Neural crest cell (in vitro differentiated cells): ENCODE data around the gene SEL1L2. TPM values are rescaled to one million over a fixed set of nuclear protein-coding genes. Genes with fewer than 3 reads are reported as not detected.

Experiments
- DNase-seq: peaks from one replicate; pipeline ENCODE4 v3.0.0; 2021; ENCODE audit warnings: low read depth, mixed read lengths, low spot score
- H3K27ac Mint-ChIP-seq: one replicate; pipeline ENCODE4 v1.8.0; 2021; ENCODE audit warnings: mild to moderate bottlenecking, mixed read lengths; ENCODE audit not compliant: unreplicated experiment
- H3K27me3 Mint-ChIP-seq: 2 replicates; pipeline ENCODE4 v1.8.0; 2021; ENCODE audit warnings: low read depth, mild to moderate bottlenecking, mixed read lengths
- H3K36me3 Mint-ChIP-seq: 2 replicates; pipeline ENCODE4 v1.8.0; 2021; ENCODE audit warnings: low read depth, mild to moderate bottlenecking, mixed read lengths
- H3K4me1 Mint-ChIP-seq: 2 replicates; pipeline ENCODE4 v1.8.0; 2021; ENCODE audit warnings: mixed read lengths
- H3K4me3 Mint-ChIP-seq: one replicate; pipeline ENCODE4 v1.8.0; 2021; ENCODE audit warnings: mild to moderate bottlenecking, mixed read lengths
- H3K9me3 Mint-ChIP-seq: 2 replicates; pipeline ENCODE4 v1.8.0; 2021; ENCODE audit warnings: mixed read lengths
- CTCF ChIP-seq: fragments of 200-600 bp; sonication (generic); conservative IDR thresholded peaks from 2 replicates; pipeline ENCODE4 v1.5.0; 2021; ENCODE audit warnings: antibody characterized with exemption, mild to moderate bottlenecking
- total RNA-seq: library from RNA; stranded (reverse); gene quantifications from 2 replicates; pipeline ENCODE4 v1.2.1, GENCODE V29; 2021

Gene SEL1L2
- total RNA-seq, 1 donor from 2014 or later, result not detected

- Mint-ChIP-seq H3K27me3 (no peaks in the 10 kb centered on the region), H3K9me3 (no peaks in the 10 kb centered on the region), H3K36me3 (no peaks in the 10 kb centered on the region), H3K27ac (no peak overlapping the region), H3K4me3 (no peak overlapping the region), H3K4me1 (no peaks in the 10 kb centered on the region)
- no peak for TF ChIP-seq CTCF
- no peak for DNase-seq
Observed at GRCh38 chr20:13928901-13929300, 61.5 kb downstream of the SEL1L2 start.

DNA sequence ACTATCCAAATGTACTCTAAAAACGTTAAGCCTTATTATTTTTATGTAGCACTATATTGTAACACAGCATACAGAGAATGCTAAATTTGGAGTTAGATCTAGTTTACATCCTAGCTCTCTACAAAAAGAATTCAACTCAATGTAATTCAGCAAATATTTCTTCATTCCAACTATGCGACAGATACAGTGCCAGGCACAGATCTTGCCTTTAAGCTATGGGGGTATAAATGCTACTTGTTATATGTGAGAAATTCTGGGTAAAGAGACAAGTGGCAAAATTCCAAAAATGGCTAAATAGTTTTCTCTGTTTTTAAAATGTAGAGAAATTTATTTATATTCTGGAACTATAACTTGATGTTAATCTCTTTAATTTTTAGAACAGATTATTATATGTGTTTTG, 63.2 kb downstream of the SEL1L2 start:
- no peak for DNase-seq
- Mint-ChIP-seq H3K27me3 (no peaks in the 10 kb centered on the region), H3K9me3 (no peaks in the 10 kb centered on the region)

DNA sequence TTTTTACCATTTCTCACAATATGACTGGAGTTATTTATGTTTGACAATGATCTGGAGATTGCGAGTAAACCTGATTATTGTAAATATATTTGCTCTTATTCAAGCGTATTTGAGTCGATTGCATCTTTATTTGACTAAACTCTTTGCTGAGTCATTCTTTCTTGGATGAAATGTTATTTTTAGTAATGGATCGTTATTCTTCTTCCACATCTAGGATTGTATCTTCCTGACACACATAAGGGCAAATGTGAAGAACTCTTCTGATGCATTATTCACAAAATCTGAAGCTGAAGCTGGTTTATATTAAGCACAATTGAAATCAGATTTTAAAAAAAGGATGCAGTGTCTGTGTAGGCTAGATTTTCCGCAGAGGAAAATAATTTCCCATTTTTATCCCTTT, 68.2 kb downstream of the SEL1L2 start:
- Mint-ChIP-seq H3K27ac (no peak overlapping the region), H3K4me1 (no peaks in the 10 kb centered on the region), H3K4me3 (no peak overlapping the region), H3K27me3 (no peaks in the 10 kb centered on the region), H3K9me3 (no peaks in the 10 kb centered on the region), H3K36me3 (no peaks in the 10 kb centered on the region)
- DNase-seq, result no peak
- no peak for TF ChIP-seq CTCF

More for the DNA sequence above, 63.2 kb downstream of the SEL1L2 start:
- no peak for TF ChIP-seq CTCF
- Mint-ChIP-seq H3K4me1 (no peaks in the 10 kb centered on the region), H3K36me3 (no peaks in the 10 kb centered on the region), H3K27ac (no peak overlapping the region), H3K4me3 (no peak overlapping the region)

- Mint-ChIP-seq H3K9me3 (no peaks in the 10 kb centered on the region), H3K36me3 (no peaks in the 10 kb centered on the region), H3K27ac (no peak overlapping the region), H3K4me3 (no peak overlapping the region), H3K4me1 (peaks cover 6% of the 10 kb centered on the region), H3K27me3 (no peaks in the 10 kb centered on the region)
- DNase-seq, result no peak
- no peak for TF ChIP-seq CTCF
Observed at GRCh38 chr20:13915284-13915683, 75.1 kb downstream of the SEL1L2 start.

GRCh38 chr20:13913572-13913971, 76.8 kb downstream of the SEL1L2 start:
- H3K4me3 Mint-ChIP-seq, result no peak overlapping the region
- DNase-seq, result no peak
- no peaks in the 10 kb centered on the region for H3K36me3 Mint-ChIP-seq
- no peak for TF ChIP-seq CTCF
- no peaks in the 10 kb centered on the region for H3K9me3 Mint-ChIP-seq
- peaks cover 6% of the 10 kb centered on the region for H3K4me1 Mint-ChIP-seq
- peaks cover 4% of the 10 kb centered on the region for H3K27me3 Mint-ChIP-seq
- no peak overlapping the region for H3K27ac Mint-ChIP-seq

- H3K27me3 Mint-ChIP-seq, result peaks cover 4% of the 10 kb centered on the region
- H3K4me1 Mint-ChIP-seq, result peaks cover 6% of the 10 kb centered on the region
- no peak overlapping the region for H3K27ac Mint-ChIP-seq
- no peaks in the 10 kb centered on the region for H3K9me3 Mint-ChIP-seq
- H3K4me3 Mint-ChIP-seq, result no peak overlapping the region
- no peak for DNase-seq
- TF ChIP-seq CTCF, result no peak
- no peaks in the 10 kb centered on the region for H3K36me3 Mint-ChIP-seq
Observed at GRCh38 chr20:13913131-13913530, 77.3 kb downstream of the SEL1L2 start.
